H1 (cell line): Measurements from ENCODE around the gene KRTAP10-5. TPM values are rescaled to one million over a fixed set of nuclear protein-coding genes. Genes with fewer than 3 reads are reported as not detected.

Experiments used
- CTCF ChIA-PET: fragments of 300-600 bp; sonication (Branson Sonifier 250); formaldehyde crosslinking; loops from one replicate; lab custom pipeline; 2021; ENCODE audit not compliant: partially characterized antibody; lab: Charles Lee
- POLR2A ChIA-PET: fragments of 300-600 bp; sonication (Branson Sonifier 250); formaldehyde crosslinking; loops from one replicate; lab custom pipeline; 2021; ENCODE audit warnings: inconsistent platforms; ENCODE audit not compliant: partially characterized antibody; lab: Charles Lee
- DNase-seq, 2 experiments: peaks; one replicate each; pipeline versions ENCODE4 v3.0.0 to v3.0.0-alpha.2; 2010 to 2022; ENCODE audit warnings: low spot score in 2 of 2, low read depth in 1 of 2, mixed read lengths in 1 of 2
- FAIRE-seq: peaks from 2 replicates; lab custom pipeline; 2011; peaks lifted over from hg19 to GRCh38; lab: Jason Lieb, UNC
- H2AFZ ChIP-seq: 2 replicates; pipeline ENCODE4 v1.8.1; 2012; ENCODE audit warnings: low read length, inconsistent platforms
- H2AK5ac ChIP-seq: 2 replicates; pipeline ENCODE4 v1.6.1; 2013; ENCODE audit warnings: low read depth, low read length
- H2BK120ac ChIP-seq: replicated peaks from 2 replicates; pipeline ENCODE3; 2013; ENCODE audit warnings: low read depth, low read length, inconsistent platforms
- H2BK12ac ChIP-seq: 2 replicates; pipeline ENCODE4 v1.6.1; 2013; ENCODE audit warnings: low read depth, low read length
- H2BK15ac ChIP-seq: 2 replicates; pipeline ENCODE4 v1.6.1; 2013; ENCODE audit warnings: low read length
- H2BK20ac ChIP-seq: 2 replicates; pipeline ENCODE4 v1.6.1; 2013; ENCODE audit warnings: low read length
- H2BK5ac ChIP-seq: 2 replicates; pipeline ENCODE4 v1.6.1; 2013; ENCODE audit warnings: low read depth, low read length
- H3K14ac ChIP-seq: 2 replicates; pipeline ENCODE4 v1.6.1; 2013; ENCODE audit warnings: inconsistent platforms; ENCODE audit not compliant: insufficient read length
- H3K18ac ChIP-seq: 2 replicates; pipeline ENCODE4 v1.6.1; 2013; ENCODE audit warnings: low read length; ENCODE audit errors: extremely low read depth
- H3K23ac ChIP-seq: 2 replicates; pipeline ENCODE4 v1.6.1; 2013; ENCODE audit warnings: inconsistent platforms; ENCODE audit not compliant: insufficient read length
- H3K23me2 ChIP-seq: 2 replicates; pipeline ENCODE4 v1.6.1; 2013; ENCODE audit warnings: low read depth, low read length
- H3K27ac ChIP-seq: 2 replicates; pipeline ENCODE4 v1.6.1; 2011; ENCODE audit warnings: low read depth, low read length, inconsistent platforms
- H3K27me3 ChIP-seq, 4 experiments: replicated peaks in 1 of 4; 1 replicate in 1 of 4; 2 replicates in 3 of 4; pipeline versions ENCODE4 v1.6.1 to v1.8.1; 2011 to 2013; ENCODE audit warnings: low read length in 3 of 4, mild to moderate bottlenecking in 3 of 4, inconsistent platforms in 2 of 4, mixed read lengths in 2 of 4, moderate library complexity in 1 of 4; ENCODE audit not compliant: control insufficient read depth in 3 of 4, insufficient read depth in 3 of 4; ENCODE audit errors: extremely low read depth in 1 of 4
- H3K36me3 ChIP-seq, 4 experiments: 2 replicates each; pipeline versions ENCODE4 v1.6.1 to v1.8.1; 2011 to 2013; ENCODE audit warnings: mild to moderate bottlenecking in 4 of 4, low read length in 3 of 4, moderate library complexity in 2 of 4, control low read depth in 1 of 4, inconsistent platforms in 1 of 4; ENCODE audit not compliant: insufficient read depth in 4 of 4, control insufficient read depth in 2 of 4
- H3K4ac ChIP-seq: replicated peaks from 2 replicates; pipeline ENCODE3; 2013; ENCODE audit warnings: low read length, low read depth, mixed read lengths, inconsistent platforms; ENCODE audit not compliant: insufficient read length
- H3K4me1 ChIP-seq, 4 experiments: replicated peaks in 1 of 4; 1 replicate in 1 of 4; 2 replicates in 3 of 4; pipeline versions ENCODE4 v1.6.1 to v1.8.1; 2011 to 2013; ENCODE audit warnings: low read length in 3 of 4, inconsistent platforms in 2 of 4, mixed read lengths in 1 of 4; ENCODE audit not compliant: insufficient read depth in 4 of 4, control insufficient read depth in 3 of 4
- H3K4me2 ChIP-seq, 2 experiments: 2 replicates each; pipeline versions ENCODE4 v1.6.1 to v1.8.1; 2011 to 2013; ENCODE audit warnings: low read depth in 2 of 2, low read length in 2 of 2, control low read depth in 1 of 2, inconsistent platforms in 1 of 2, mild to moderate bottlenecking in 1 of 2; ENCODE audit not compliant: insufficient read depth in 1 of 2
- H3K4me3 ChIP-seq, 4 experiments: fragments of 200-600, 300-600 bp in 1 of 4; sonication (generic), shearing (Covaris generic), sonication (Bioruptor Twin) in 1 of 4; 2 replicates each; pipeline versions ENCODE4 v1.5.1 to v1.8.1; 2011 to 2016; ENCODE audit warnings: low read length in 4 of 4, low read depth in 3 of 4, control low read depth in 2 of 4, inconsistent platforms in 2 of 4, mild to moderate bottlenecking in 2 of 4, mixed read lengths in 1 of 4, moderate library complexity in 1 of 4; ENCODE audit not compliant: insufficient read depth in 2 of 4; ENCODE audit errors: extremely low read depth in 1 of 4
- H3K56ac ChIP-seq: replicated peaks from 2 replicates; pipeline ENCODE3; 2013; ENCODE audit warnings: low read depth, mild to moderate bottlenecking, mixed read lengths, low read length, inconsistent platforms; ENCODE audit not compliant: insufficient read length
- H3K79me1 ChIP-seq: 2 replicates; pipeline ENCODE4 v1.6.1; 2013; ENCODE audit warnings: low read depth, low read length, control low read depth
- H3K79me2 ChIP-seq, 2 experiments: 2 replicates each; pipeline versions ENCODE4 v1.6.1 to v1.8.1; 2012 to 2013; ENCODE audit warnings: low read length in 2 of 2, mild to moderate bottlenecking in 2 of 2, inconsistent platforms in 1 of 2; ENCODE audit not compliant: insufficient read depth in 2 of 2, control insufficient read depth in 1 of 2
- H3K9ac ChIP-seq, 4 experiments: replicated peaks in 1 of 4; 1 replicate in 1 of 4; 2 replicates in 3 of 4; pipeline versions ENCODE4 v1.6.1 to v1.8.1; 2011 to 2013; ENCODE audit warnings: low read depth in 3 of 4, low read length in 3 of 4, control low read depth in 2 of 4, mild to moderate bottlenecking in 2 of 4, moderate library complexity in 2 of 4, inconsistent platforms in 1 of 4; ENCODE audit errors: extremely low read depth in 1 of 4
- H3K9me3 ChIP-seq, 2 experiments: 2 replicates each; pipeline versions ENCODE4 v1.6.1 to v1.8.1; 2012 to 2013; ENCODE audit warnings: mild to moderate bottlenecking in 2 of 2, moderate library complexity in 2 of 2, control low read depth in 1 of 2, inconsistent platforms in 1 of 2, low read depth in 1 of 2, low read length in 1 of 2, mixed read lengths in 1 of 2; ENCODE audit not compliant: insufficient read depth in 2 of 2
- H4K20me1 ChIP-seq, 2 experiments: replicated peaks in 1 of 2; 2 replicates each; pipeline versions ENCODE3 to v1.8.1; 2011 to 2013; ENCODE audit warnings: inconsistent platforms in 2 of 2, low read length in 2 of 2, mild to moderate bottlenecking in 1 of 2; ENCODE audit not compliant: insufficient read depth in 2 of 2, control insufficient read depth in 1 of 2
- H4K5ac ChIP-seq: 2 replicates; pipeline ENCODE4 v1.6.1; 2013; ENCODE audit warnings: low read length, low read depth, mixed read lengths, inconsistent platforms; ENCODE audit not compliant: insufficient read length
- H4K8ac ChIP-seq: 2 replicates; pipeline ENCODE4 v1.8.0; 2013; ENCODE audit warnings: mild to moderate bottlenecking, moderate library complexity, low read length, inconsistent platforms; ENCODE audit not compliant: insufficient read depth; ENCODE audit errors: extremely low read depth
- H4K91ac ChIP-seq: replicated peaks from 2 replicates; pipeline ENCODE3; 2013; ENCODE audit warnings: low read length, mixed read lengths, inconsistent platforms; ENCODE audit not compliant: insufficient read length
- BCL11A ChIP-seq, 2 experiments: IDR thresholded peaks; one replicate each; pipeline ENCODE4 v1.6.1; 2011; ENCODE audit warnings: low read depth in 2 of 2, low read length in 2 of 2, mild to moderate bottlenecking in 2 of 2
- CBX5 ChIP-seq: fragments of 300-800, 300-1000 bp; sonication (generic); IDR thresholded peaks from 2 replicates; pipeline ENCODE4 v1.7.1; 2016; ENCODE audit warnings: antibody characterized with exemption, low read length, low read depth
- CHD2 ChIP-seq: IDR thresholded peaks from 2 replicates; pipeline ENCODE4 v1.6.1; 2012; ENCODE audit warnings: low read length, improper control_type of control experiment
- EP300 ChIP-seq, 2 experiments: IDR thresholded peaks; 1 replicate in 1 of 2; 2 replicates in 1 of 2; pipeline ENCODE4 v1.6.1; 2011 to 2012; ENCODE audit warnings: low read depth in 2 of 2, low read length in 2 of 2, mild to moderate bottlenecking in 2 of 2, borderline replicate concordance in 1 of 2, inconsistent platforms in 1 of 2, moderate library complexity in 1 of 2
- EZH2 ChIP-seq: fragments of 200-600 bp; sonication (generic); IDR thresholded peaks from 2 replicates; pipeline ENCODE4 v1.7.1; 2012; ENCODE audit warnings: low read depth, mild to moderate bottlenecking, moderate library complexity, low read length, inconsistent platforms; ENCODE audit not compliant: severe bottlenecking
- GABPA ChIP-seq: IDR thresholded peaks from 2 replicates; pipeline ENCODE4 v1.6.1; 2011; ENCODE audit warnings: mild to moderate bottlenecking, low read length, moderate library complexity, borderline replicate concordance; ENCODE audit not compliant: insufficient read depth
- JUND ChIP-seq: IDR thresholded peaks from 2 replicates; pipeline ENCODE4 v1.6.1; 2011; ENCODE audit warnings: mild to moderate bottlenecking, improper control_type of control experiment, low read length
- KDM1A ChIP-seq: fragments of 200-600, 300-600 bp; sonication (generic); IDR thresholded peaks from 2 replicates; pipeline ENCODE4 v1.7.1; 2016; ENCODE audit warnings: mild to moderate bottlenecking, low read length, borderline replicate concordance
- KDM4A ChIP-seq: IDR thresholded peaks from one replicate; pipeline ENCODE4 v1.7.1; 2012; ENCODE audit warnings: low read depth, mild to moderate bottlenecking, moderate library complexity, low read length, inconsistent platforms; ENCODE audit not compliant: severe bottlenecking
- KDM5A ChIP-seq: fragments of 200-600 bp; IDR thresholded peaks from 2 replicates; pipeline ENCODE4 v1.7.1; 2012; ENCODE audit warnings: mild to moderate bottlenecking, low read length, inconsistent platforms, mixed read lengths
- RBBP5 ChIP-seq: IDR thresholded peaks from 2 replicates; pipeline ENCODE4 v1.7.1; 2012; ENCODE audit warnings: low read depth, mild to moderate bottlenecking, inconsistent platforms, low read length, moderate library complexity, borderline replicate concordance
- SP1 ChIP-seq: IDR thresholded peaks from 2 replicates; pipeline ENCODE4 v1.6.1; 2011; ENCODE audit warnings: low read depth, low read length
- SP4 ChIP-seq: IDR thresholded peaks from 2 replicates; pipeline ENCODE4 v1.6.1; 2012; ENCODE audit warnings: low read length, inconsistent platforms
- WGBS, 2 experiments: shearing (Covaris generic) in 1 of 2; methylation state at CpG; one replicate each; pipeline versions ENCODE4 v1.1.6 to v1.1.7; 2013 to 2015; ENCODE audit warnings: low lambda C conversion rate in 2 of 2, mixed read lengths in 2 of 2, inconsistent platforms in 1 of 2, low coverage in 1 of 2, missing lambda C conversion rate in 1 of 2; ENCODE audit not compliant: insufficient replicate concordance in 2 of 2, insufficient coverage in 1 of 2, insufficient read length in 1 of 2; ENCODE audit errors: extremely low coverage in 1 of 2, missing lambda C conversion rate in 1 of 2; 5-methylcytosine and 5-hydroxymethylcytosine counted together
- polyA plus RNA-seq, 7 experiments: library from polyadenylated mRNA; depleted of rRNA in 3 of 7; stranded (reverse) in 5 of 7; unstranded in 2 of 7; fragments of >200 nt in 5 of 7; fragments of 200-250 nt in 2 of 7; gene quantifications; 1 replicate in 5 of 7; 2 replicates in 1 of 7; 4 replicates in 1 of 7; pipeline versions ENCODE4 v1.2.1 to v1.2.3, GENCODE V29; 2011 to 2013; ENCODE audit warnings: missing spikeins in 2 of 7, mixed read lengths in 2 of 7
- total RNA-seq: library from RNA; stranded (reverse); fragmentation: NEBNext Ultra II Directional; extraction: Animal tissue kit (Norgen Biotek cat#: 25700); gene quantifications from 2 replicates; pipeline ENCODE4 v1.2.1, GENCODE V29; 2021

Gene KRTAP10-5
- total and polyA plus RNA-seq, 2 of the 8 experiments (the other 6 are each of a cell fraction or from before 2014, with no cell fraction given), result 0.09 TPM; not detected in 1

- CTCF ChIA-PET, result interaction anchor here (0.7 to 1.6 kb wide), 4 partner anchors 10 to 41 kb away, joined by 3 to 5 read pairs (median 3); partner anchors contain the start of genes KRTAP10-3 and KRTAP10-5
- no peak overlapping the region; the same call in 1 of the 2 replicates for H2AFZ ChIP-seq
- TF ChIP-seq CHD2 (no peak), KDM1A (no peak), SP1 (no peak), CBX5 (no peak), JUND (no peak), BCL11A (IDR thresholded peaks at IDR 0.05; ENCODE audit: low read depth in 2 of 2, low read length in 2 of 2) (no peak), SP4 (no peak), EZH2 (no peak), GABPA (no peak), KDM5A (no peak), RBBP5 (no peak), EP300 (IDR thresholded peaks at IDR 0.05; ENCODE audit: borderline replicate concordance in 1 of 2, low read depth in 2 of 2, low read length in 2 of 2) (no peak), KDM4A (no peak)
Measured at GRCh38 chr21:44567481-44568171, 12.8 kb downstream of the KRTAP10-5 start.

More at GRCh38 chr21:44567481-44568171, 12.8 kb downstream of the KRTAP10-5 start:
- Histone ChIP-seq H3K4me3 (no peak overlapping the region), H3K9me3 (peaks cover 7 to 13% of the 10 kb centered on the region in 2 experiments; a peak in 3 of 4 replicates), H3K4me1 (peaks cover 0 to 3% (median 0%) of the 10 kb centered on the region in 4 experiments; a peak in 1 of 7 replicates), H2BK120ac (no peak overlapping the region), H3K14ac (no peak overlapping the region), H3K4me2 (no peak overlapping the region), H4K91ac (no peak overlapping the region), H3K18ac (no peak overlapping the region), H4K20me1 (no peaks in the 10 kb centered on the region), H3K27ac (no peak overlapping the region), H2BK20ac (no peak overlapping the region), H3K56ac (no peak overlapping the region), H3K9ac (no peak overlapping the region), H3K79me1 (no peaks in the 10 kb centered on the region), H3K4ac (no peak overlapping the region), H2AK5ac (no peak overlapping the region), H2BK12ac (no peak overlapping the region), H3K27me3 (no peaks in the 10 kb centered on the region), H4K5ac (no peak overlapping the region), H4K8ac (no peak overlapping the region), H3K79me2 (no peaks in the 10 kb centered on the region), H3K23me2 (no peaks in the 10 kb centered on the region; the same call in 1 of the 2 replicates), H2BK15ac (no peak overlapping the region), H2BK5ac (no peak overlapping the region), H3K36me3 (no peaks in the 10 kb centered on the region), H3K23ac (no peak overlapping the region)
- DNase-seq (no peak), FAIRE-seq (no peak)
- 92% methylated on average over 18 of the region's 18 CpGs; no CpG with 5 or more reads in 1 of the 2 experiments for WGBS, 2 experiments
- POLR2A ChIA-PET, result no interaction called here
